Keratinocyte (primary cell): ENCODE measurements around the gene RHOG. TPM values are rescaled to one million over a fixed set of nuclear protein-coding genes. Genes with fewer than 3 reads are reported as not detected.

Source experiments
- DNase-seq: peaks from one replicate; pipeline ENCODE4 v3.0.0-alpha.2; 2011; ENCODE audit warnings: low read depth, missing footprints, low spot score
- FAIRE-seq: peaks from 2 replicates; lab custom pipeline; 2011; peaks lifted over from hg19 to GRCh38; lab: Jason Lieb, UNC
- H2AFZ ChIP-seq: 2 replicates; pipeline ENCODE4 v1.6.0; 2012; ENCODE audit warnings: low read length, control low read depth, inconsistent platforms; ENCODE audit not compliant: control insufficient read depth
- H3K27ac ChIP-seq: 2 replicates; pipeline ENCODE4 v1.5.1; 2011; ENCODE audit warnings: low read length; ENCODE audit not compliant: control insufficient read depth, insufficient read depth
- H3K27me3 ChIP-seq: 3 replicates; pipeline ENCODE4 v1.6.0; 2011; ENCODE audit warnings: low read length; ENCODE audit not compliant: control insufficient read depth, insufficient read depth; ENCODE audit errors: extremely low read depth
- H3K36me3 ChIP-seq, 2 experiments: 2 replicates in 1 of 2; 3 replicates in 1 of 2; pipeline ENCODE4 v1.5.1; 2011; ENCODE audit warnings: low read length in 2 of 2, mild to moderate bottlenecking in 1 of 2; ENCODE audit not compliant: control insufficient read depth in 2 of 2, insufficient read depth in 2 of 2; ENCODE audit errors: extremely low read depth in 1 of 2
- H3K4me1 ChIP-seq: 3 replicates; pipeline ENCODE4 v1.5.1; 2011; ENCODE audit warnings: low read length; ENCODE audit not compliant: control insufficient read depth, insufficient read depth; ENCODE audit errors: extremely low read depth
- H3K4me2 ChIP-seq: 3 replicates; pipeline ENCODE4 v1.6.0; 2011; ENCODE audit warnings: low read depth, low read length; ENCODE audit not compliant: control insufficient read depth, insufficient read depth; ENCODE audit errors: extremely low read depth
- H3K4me3 ChIP-seq, 3 experiments: fragments of 200-600 bp in 1 of 3; sonication (generic) in 1 of 3; 2 replicates in 2 of 3; 3 replicates in 1 of 3; pipeline ENCODE4 v1.5.1; 2011 to 2016; ENCODE audit warnings: low read length in 3 of 3, mild to moderate bottlenecking in 3 of 3, control low read depth in 2 of 3, inconsistent platforms in 1 of 3, low read depth in 1 of 3, mixed read lengths in 1 of 3, mixed run types in 1 of 3, moderate library complexity in 1 of 3; ENCODE audit not compliant: control insufficient read depth in 2 of 3, insufficient read depth in 2 of 3; ENCODE audit errors: extremely low read depth in 1 of 3
- H3K79me2 ChIP-seq: 2 replicates; pipeline ENCODE4 v1.6.0; 2012; ENCODE audit warnings: low read length; ENCODE audit not compliant: control insufficient read depth, insufficient read depth
- H3K9ac ChIP-seq: 3 replicates; pipeline ENCODE4 v1.6.0; 2011; ENCODE audit warnings: low read length; ENCODE audit not compliant: control insufficient read depth, insufficient read depth; ENCODE audit errors: extremely low read depth
- H3K9me1 ChIP-seq: 3 replicates; pipeline ENCODE4 v1.6.0; 2011; ENCODE audit warnings: low read length; ENCODE audit not compliant: control insufficient read depth, insufficient read depth; ENCODE audit errors: extremely low read depth
- H3K9me3 ChIP-seq: 2 replicates; pipeline ENCODE4 v1.5.1; 2012; ENCODE audit warnings: low read depth, low read length; ENCODE audit not compliant: control insufficient read depth
- H4K20me1 ChIP-seq: 3 replicates; pipeline ENCODE4 v1.6.0; 2011; ENCODE audit warnings: low read length; ENCODE audit not compliant: control insufficient read depth, insufficient read depth; ENCODE audit errors: extremely low read depth
- EZH2 ChIP-seq: IDR thresholded peaks from one replicate; pipeline ENCODE4 v1.6.1; 2012; ENCODE audit warnings: inconsistent platforms, mild to moderate bottlenecking, low read length, moderate library complexity
- dilution Hi-C: fragments of 300-500 bp; cut with MboI; formaldehyde crosslinking; loops from one replicate; pipeline ENCODE4 v1.7.0; 2020; ENCODE audit warnings: low sequenced_read_pairs; ENCODE audit not compliant: extremely low pct_ligation_motif_present
- polyA plus RNA-seq, 5 experiments: library from polyadenylated mRNA; depleted of rRNA in 3 of 5; stranded (reverse) in 3 of 5; stranded (forward) in 1 of 5; unstranded in 1 of 5; fragments of >200 nt; gene quantifications; 1 replicate in 1 of 5; 2 replicates in 3 of 5; 3 replicates in 1 of 5; pipeline versions ENCODE4 v1.2.1 to v1.2.3, GENCODE V29; 2011 to 2012; ENCODE audit warnings: missing spikeins in 2 of 5, low read depth in 1 of 5, low replicate concordance in 1 of 5
- TF ChIP-seq, protein P1 (sequence below), 3 experiments: IDR thresholded peaks in 1 of 3; conservative IDR thresholded peaks in 1 of 3; optimal IDR thresholded peaks in 1 of 3; 2 replicates in 2 of 3; 3 replicates in 1 of 3; pipeline versions ENCODE3 to v1.5.1; 2011; ENCODE audit warnings: low read length in 3 of 3, mild to moderate bottlenecking in 3 of 3, moderate library complexity in 2 of 3, control low read depth in 1 of 3, inconsistent platforms in 1 of 3; ENCODE audit not compliant: insufficient read depth in 2 of 3; ENCODE audit errors: extremely low read depth in 1 of 3

RHOG gene
- polyA plus RNA-seq, 1 donor (not counting 4 experiments of a cell fraction or from before 2014, with no cell fraction given) = 39.8 TPM

DNA sequence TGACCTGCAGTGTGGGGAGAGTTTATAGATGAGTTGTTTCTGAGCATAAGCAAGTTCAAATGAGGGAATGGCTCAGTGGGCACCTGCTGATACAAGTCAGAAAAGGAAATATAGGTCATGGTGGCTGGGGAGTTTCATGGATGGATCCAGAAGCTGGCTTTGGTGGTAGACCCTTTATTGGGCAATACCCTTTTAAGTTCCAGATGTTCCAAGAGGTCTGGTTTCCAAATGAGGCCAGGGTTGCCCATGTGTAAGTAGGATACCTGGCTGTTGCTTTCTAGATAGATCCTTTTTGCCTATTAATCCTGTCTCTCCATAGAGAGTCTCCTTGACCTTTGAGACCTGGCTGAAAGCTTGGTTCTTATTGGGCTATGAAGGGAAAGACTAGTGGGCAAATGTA is 16.9 kb upstream of the RHOG start:
- H3K27me3 ChIP-seq = no peaks in the 10 kb centered on the region
- no peaks in the 10 kb centered on the region for H4K20me1 ChIP-seq
- no peak for FAIRE-seq
- peak overlapping the region; percentile 69 to 83 (median 73) for H3K4me3 ChIP-seq
- H3K36me3 ChIP-seq = peaks cover 0 to 1% of the 10 kb centered on the region in 2 experiments
- H3K27ac ChIP-seq = no peak overlapping the region
- H3K4me1 ChIP-seq = peaks cover 37% of the 10 kb centered on the region
- no peak overlapping the region for H2AFZ ChIP-seq
- H3K79me2 ChIP-seq = peaks cover 66% of the 10 kb centered on the region
- no peak for DNase-seq
- H3K9me1 ChIP-seq = no peaks in the 10 kb centered on the region
- dilution Hi-C loops = loop anchor here (25.0 kb wide), 1 partner anchor 205 kb away; no protein-coding TSS in a partner anchor
- H3K9me3 ChIP-seq = no peaks in the 10 kb centered on the region
- no peak overlapping the region for H3K9ac ChIP-seq
- peak overlapping the region; percentile 98 for H3K4me2 ChIP-seq
- TF ChIP-seq, protein P1, sequence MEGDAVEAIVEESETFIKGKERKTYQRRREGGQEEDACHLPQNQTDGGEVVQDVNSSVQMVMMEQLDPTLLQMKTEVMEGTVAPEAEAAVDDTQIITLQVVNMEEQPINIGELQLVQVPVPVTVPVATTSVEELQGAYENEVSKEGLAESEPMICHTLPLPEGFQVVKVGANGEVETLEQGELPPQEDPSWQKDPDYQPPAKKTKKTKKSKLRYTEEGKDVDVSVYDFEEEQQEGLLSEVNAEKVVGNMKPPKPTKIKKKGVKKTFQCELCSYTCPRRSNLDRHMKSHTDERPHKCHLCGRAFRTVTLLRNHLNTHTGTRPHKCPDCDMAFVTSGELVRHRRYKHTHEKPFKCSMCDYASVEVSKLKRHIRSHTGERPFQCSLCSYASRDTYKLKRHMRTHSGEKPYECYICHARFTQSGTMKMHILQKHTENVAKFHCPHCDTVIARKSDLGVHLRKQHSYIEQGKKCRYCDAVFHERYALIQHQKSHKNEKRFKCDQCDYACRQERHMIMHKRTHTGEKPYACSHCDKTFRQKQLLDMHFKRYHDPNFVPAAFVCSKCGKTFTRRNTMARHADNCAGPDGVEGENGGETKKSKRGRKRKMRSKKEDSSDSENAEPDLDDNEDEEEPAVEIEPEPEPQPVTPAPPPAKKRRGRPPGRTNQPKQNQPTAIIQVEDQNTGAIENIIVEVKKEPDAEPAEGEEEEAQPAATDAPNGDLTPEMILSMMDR (optimal IDR thresholded peaks at IDR 0.05 in 1 of 3, IDR thresholded peaks at IDR 0.05 in 1 of 3, conservative IDR thresholded peaks at IDR 0.05 in 1 of 3; ENCODE audit: extremely low read depth in 1 of 3, insufficient read depth in 2 of 3, low read length in 3 of 3) = no peak
- TF ChIP-seq EZH2 = no peak

DNA sequence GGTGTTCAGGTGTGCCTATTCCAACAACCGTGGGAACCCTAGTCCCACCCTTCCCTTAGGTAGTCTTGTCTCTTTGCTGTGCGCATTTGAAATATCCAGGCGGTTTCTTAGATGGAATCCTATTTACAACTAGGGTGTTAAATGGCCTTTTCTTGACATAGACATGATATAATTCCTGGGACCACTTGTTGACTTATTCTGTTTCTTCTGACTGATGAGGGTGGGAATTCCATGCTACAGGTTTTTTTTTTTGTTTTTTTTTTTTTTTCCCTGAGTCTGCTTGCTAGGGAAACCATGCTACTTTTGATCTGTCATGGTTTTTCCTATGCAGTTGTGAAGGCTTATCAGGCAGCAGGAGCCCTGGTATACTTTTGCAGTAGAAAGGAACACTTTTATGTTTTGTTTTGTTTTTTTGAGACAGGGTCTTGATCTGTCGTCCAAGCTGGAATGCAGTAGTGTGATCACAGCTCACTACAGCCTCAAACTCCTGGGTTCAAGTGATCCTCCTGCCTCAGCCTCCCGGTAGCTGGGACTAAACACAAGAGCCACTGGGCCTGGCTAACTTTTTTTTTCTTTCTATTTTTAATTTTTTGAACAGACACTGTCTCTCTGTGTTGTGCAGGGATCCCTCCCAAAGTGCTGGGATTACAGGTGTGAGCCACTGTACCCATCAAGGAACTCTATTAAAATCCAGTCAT is 16.2 kb upstream of the RHOG start:
- H2AFZ ChIP-seq = no peak overlapping the region
- no peaks in the 10 kb centered on the region for H3K9me1 ChIP-seq
- H3K36me3 ChIP-seq = no peaks in the 10 kb centered on the region
- no peaks in the 10 kb centered on the region for H3K27me3 ChIP-seq
- peak overlapping the region; percentile 79 for H3K9ac ChIP-seq
- no peaks in the 10 kb centered on the region for H3K9me3 ChIP-seq
- FAIRE-seq = no peak
- peaks cover 37% of the 10 kb centered on the region for H3K4me1 ChIP-seq
- DNase-seq = no peak
- H3K27ac ChIP-seq = peak overlapping the region; percentile 27
- TF ChIP-seq EZH2 = no peak
- TF ChIP-seq, protein P1 (optimal IDR thresholded peaks at IDR 0.05 in 1 of 3, IDR thresholded peaks at IDR 0.05 in 1 of 3, conservative IDR thresholded peaks at IDR 0.05 in 1 of 3; ENCODE audit: extremely low read depth in 1 of 3, insufficient read depth in 2 of 3, low read length in 3 of 3) = no peak
- peaks cover 60% of the 10 kb centered on the region for H3K79me2 ChIP-seq
- H4K20me1 ChIP-seq = no peaks in the 10 kb centered on the region
- dilution Hi-C loops = loop anchor here (25.0 kb wide), 1 partner anchor 205 kb away; no protein-coding TSS in a partner anchor
- H3K4me3 ChIP-seq = peak overlapping the region; percentile 69 to 83 (median 73)
- H3K4me2 ChIP-seq = peak overlapping the region; percentile 98
